ENCODE data around the gene GP1BB.

DNA sequence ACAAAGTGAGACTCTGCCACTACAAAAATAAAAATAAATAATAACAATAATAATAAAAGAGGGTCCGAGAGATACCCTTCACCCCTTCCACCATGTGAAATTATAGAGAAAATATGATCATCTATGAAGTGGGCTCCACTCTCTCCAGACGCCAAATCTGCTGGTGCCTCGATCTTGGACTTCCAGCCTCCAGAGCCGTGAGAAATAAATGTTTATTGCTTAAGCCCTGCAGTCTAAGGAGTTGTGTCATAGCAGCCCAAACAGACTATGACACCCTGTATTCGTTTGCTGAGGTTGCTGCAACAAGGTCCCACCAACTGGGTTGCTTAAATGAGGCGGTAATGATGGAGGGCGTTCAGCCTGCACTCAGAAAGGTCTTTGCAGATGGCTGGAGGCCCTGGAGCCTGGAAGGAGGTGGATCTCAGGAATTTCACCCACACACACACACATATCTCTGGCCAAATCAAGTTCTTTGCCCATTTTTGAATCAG lies 16.6 kb upstream of the GP1BB start:
- TF ChIP-seq, protein P1, sequence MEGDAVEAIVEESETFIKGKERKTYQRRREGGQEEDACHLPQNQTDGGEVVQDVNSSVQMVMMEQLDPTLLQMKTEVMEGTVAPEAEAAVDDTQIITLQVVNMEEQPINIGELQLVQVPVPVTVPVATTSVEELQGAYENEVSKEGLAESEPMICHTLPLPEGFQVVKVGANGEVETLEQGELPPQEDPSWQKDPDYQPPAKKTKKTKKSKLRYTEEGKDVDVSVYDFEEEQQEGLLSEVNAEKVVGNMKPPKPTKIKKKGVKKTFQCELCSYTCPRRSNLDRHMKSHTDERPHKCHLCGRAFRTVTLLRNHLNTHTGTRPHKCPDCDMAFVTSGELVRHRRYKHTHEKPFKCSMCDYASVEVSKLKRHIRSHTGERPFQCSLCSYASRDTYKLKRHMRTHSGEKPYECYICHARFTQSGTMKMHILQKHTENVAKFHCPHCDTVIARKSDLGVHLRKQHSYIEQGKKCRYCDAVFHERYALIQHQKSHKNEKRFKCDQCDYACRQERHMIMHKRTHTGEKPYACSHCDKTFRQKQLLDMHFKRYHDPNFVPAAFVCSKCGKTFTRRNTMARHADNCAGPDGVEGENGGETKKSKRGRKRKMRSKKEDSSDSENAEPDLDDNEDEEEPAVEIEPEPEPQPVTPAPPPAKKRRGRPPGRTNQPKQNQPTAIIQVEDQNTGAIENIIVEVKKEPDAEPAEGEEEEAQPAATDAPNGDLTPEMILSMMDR (IDR thresholded peaks at IDR 0.05; ENCODE audit: low read length), result no peak
- no peak for TF ChIP-seq EZH2 (optimal IDR thresholded peaks at IDR 0.05; ENCODE audit: low read depth, low read length)
